ENCODE data around the gene WIPF3. TPM values are rescaled to one million over a fixed set of nuclear protein-coding genes. Genes with fewer than 3 reads are reported as not detected.

Gene WIPF3
- total and polyA plus RNA-seq, 2 experiments from 2014 or later = not detected

- Histone ChIP-seq H2AFZ (peak overlapping the region; percentile 56; the same call in 1 of the 2 replicates), H3K4me2 (ENCODE audit: unreplicated experiment) (no peak overlapping the region), H3K9ac (no peak overlapping the region), H3K27me3 (replicated peaks; ENCODE audit: insufficient read depth) (peaks cover 82% of the 10 kb centered on the region), H3K4me1 (ENCODE audit: insufficient read depth) (no peaks in the 10 kb centered on the region), H3K9me3 (ENCODE audit: low read depth) (no peaks in the 10 kb centered on the region), H3K79me2 (ENCODE audit: insufficient read depth) (no peaks in the 10 kb centered on the region), H4K20me1 (ENCODE audit: insufficient read depth) (no peaks in the 10 kb centered on the region), H3K4me3 (no peak overlapping the region; the same call in 1 of the 2 replicates), H3F3A (ENCODE audit: insufficient read depth) (no peaks in the 10 kb centered on the region), H3K27ac (no peak overlapping the region), H3K9me2 (ENCODE audit: insufficient read depth) (no peaks in the 10 kb centered on the region), H3K36me3 (ENCODE audit: low read depth) (no peaks in the 10 kb centered on the region)
- DNase-seq = no peak
- in situ Hi-C loops (cut with MboI) = no loop called here
- 85 to 90% methylated on average over 12 of the region's 12 CpGs for WGBS, 2 experiments (ENCODE audit: low coverage in 1 of 2, low lambda C conversion rate in 2 of 2, missing lambda C conversion rate in 2 of 2)
- TF ChIP-seq EZH2phosphoT487 (IDR thresholded peaks at IDR 0.05; ENCODE audit: insufficient read depth, low read depth) = no peak
- TF ChIP-seq EZH2 (IDR thresholded peaks at IDR 0.05; ENCODE audit: insufficient read depth, poor library complexity, severe bottlenecking) = no peak
These were observed 461 bp upstream of the WIPF3 start for GRCh38 chr7:29805886-29806207.

- peak; percentile 41 for DNase-seq
- peaks cover 84% of the 10 kb centered on the region for H3K27me3 ChIP-seq (replicated peaks; ENCODE audit: insufficient read depth)
- H3K4me2 ChIP-seq (ENCODE audit: unreplicated experiment) = peak overlapping the region; percentile 53
- no peak overlapping the region for H3K27ac ChIP-seq
- H3K4me3 ChIP-seq = peak overlapping the region; percentile 62
- peak overlapping the region; percentile 56 for H2AFZ ChIP-seq
- H3K9me3 ChIP-seq (ENCODE audit: low read depth) = no peaks in the 10 kb centered on the region
- in situ Hi-C loops (cut with MboI) = no loop called here
- H3F3A ChIP-seq (ENCODE audit: insufficient read depth) = no peaks in the 10 kb centered on the region
- no peaks in the 10 kb centered on the region for H3K36me3 ChIP-seq (ENCODE audit: low read depth)
- 11 to 13% methylated on average over 19 to 27 of the region's 43 CpGs for WGBS, 2 experiments (ENCODE audit: low coverage in 1 of 2, low lambda C conversion rate in 2 of 2, missing lambda C conversion rate in 2 of 2)
- no peaks in the 10 kb centered on the region for H3K4me1 ChIP-seq (ENCODE audit: insufficient read depth)
- TF ChIP-seq EZH2phosphoT487 (IDR thresholded peaks at IDR 0.05; ENCODE audit: insufficient read depth, low read depth) (no peak), EZH2 (IDR thresholded peaks at IDR 0.05; ENCODE audit: insufficient read depth, poor library complexity, severe bottlenecking) (peak; percentile 41)
- H3K9ac ChIP-seq = no peak overlapping the region
- no peaks in the 10 kb centered on the region for H3K9me2 ChIP-seq (ENCODE audit: insufficient read depth)
- no peaks in the 10 kb centered on the region for H4K20me1 ChIP-seq (ENCODE audit: insufficient read depth)
- no peaks in the 10 kb centered on the region for H3K79me2 ChIP-seq (ENCODE audit: insufficient read depth)
These were observed 910 bp downstream of the WIPF3 start for GRCh38 chr7:29806995-29807841.

- WGBS, 2 experiments (ENCODE audit: low coverage in 1 of 2, low lambda C conversion rate in 2 of 2, missing lambda C conversion rate in 2 of 2) = 75 to 77% methylated on average over 7 of the region's 7 CpGs
- Histone ChIP-seq H4K20me1 (ENCODE audit: insufficient read depth) (no peaks in the 10 kb centered on the region), H3K9me2 (ENCODE audit: insufficient read depth) (no peaks in the 10 kb centered on the region), H3K9me3 (ENCODE audit: low read depth) (no peaks in the 10 kb centered on the region), H3F3A (ENCODE audit: insufficient read depth) (no peaks in the 10 kb centered on the region), H3K4me3 (no peak overlapping the region), H3K4me1 (ENCODE audit: insufficient read depth) (no peaks in the 10 kb centered on the region), H3K4me2 (ENCODE audit: unreplicated experiment) (no peak overlapping the region), H3K36me3 (ENCODE audit: low read depth) (no peaks in the 10 kb centered on the region), H3K9ac (no peak overlapping the region), H3K27me3 (replicated peaks; ENCODE audit: insufficient read depth) (peaks cover 88% of the 10 kb centered on the region), H3K79me2 (ENCODE audit: insufficient read depth) (no peaks in the 10 kb centered on the region), H3K27ac (no peak overlapping the region), H2AFZ (no peak overlapping the region)
- TF ChIP-seq EZH2 (IDR thresholded peaks at IDR 0.05; ENCODE audit: insufficient read depth, poor library complexity, severe bottlenecking) (no peak), EZH2phosphoT487 (IDR thresholded peaks at IDR 0.05; ENCODE audit: insufficient read depth, low read depth) (no peak)
- in situ Hi-C loops (cut with MboI) = no loop called here
- DNase-seq = no peak
These were observed 1.9 kb downstream of the WIPF3 start for GRCh38 chr7:29808075-29808801.

GRCh38 chr7:29809533-29810155 lies 3.3 kb downstream of the WIPF3 start:
- Histone ChIP-seq H3K27me3 (replicated peaks; ENCODE audit: insufficient read depth) (peaks cover 91% of the 10 kb centered on the region), H4K20me1 (ENCODE audit: insufficient read depth) (no peaks in the 10 kb centered on the region), H3F3A (ENCODE audit: insufficient read depth) (no peaks in the 10 kb centered on the region), H3K4me2 (ENCODE audit: unreplicated experiment) (no peak overlapping the region), H3K9me3 (ENCODE audit: low read depth) (no peaks in the 10 kb centered on the region), H3K9me2 (ENCODE audit: insufficient read depth) (no peaks in the 10 kb centered on the region), H3K9ac (no peak overlapping the region), H3K4me1 (ENCODE audit: insufficient read depth) (no peaks in the 10 kb centered on the region), H3K27ac (no peak overlapping the region), H3K36me3 (ENCODE audit: low read depth) (no peaks in the 10 kb centered on the region), H2AFZ (no peak overlapping the region), H3K4me3 (no peak overlapping the region), H3K79me2 (ENCODE audit: insufficient read depth) (no peaks in the 10 kb centered on the region)
- in situ Hi-C loops (cut with MboI) = no loop called here
- no peak for DNase-seq
- 63 to 68% methylated on average over 11 of the region's 11 CpGs for WGBS, 2 experiments (ENCODE audit: low coverage in 1 of 2, low lambda C conversion rate in 2 of 2, missing lambda C conversion rate in 2 of 2)
- TF ChIP-seq EZH2phosphoT487 (IDR thresholded peaks at IDR 0.05; ENCODE audit: insufficient read depth, low read depth) = no peak
- TF ChIP-seq EZH2 (IDR thresholded peaks at IDR 0.05; ENCODE audit: insufficient read depth, poor library complexity, severe bottlenecking) = no peak

All from GM23248 (cell line).